Neural crest cell (in vitro differentiated cells): ENCODE measurements around the gene CPE. TPM values are rescaled to one million over a fixed set of nuclear protein-coding genes. Genes with fewer than 3 reads are reported as not detected.
A peak's percentile ranks its signal among the peaks of the same experiment; 100 is the strongest.

Experiments used
- DNase-seq: peaks from one replicate; pipeline ENCODE4 v3.0.0; 2021; ENCODE audit warnings: low read depth, mixed read lengths, low spot score
- H3K27ac Mint-ChIP-seq: one replicate; pipeline ENCODE4 v1.8.0; 2021; ENCODE audit warnings: mild to moderate bottlenecking, mixed read lengths; ENCODE audit not compliant: unreplicated experiment
- H3K27me3 Mint-ChIP-seq: 2 replicates; pipeline ENCODE4 v1.8.0; 2021; ENCODE audit warnings: low read depth, mild to moderate bottlenecking, mixed read lengths
- H3K36me3 Mint-ChIP-seq: 2 replicates; pipeline ENCODE4 v1.8.0; 2021; ENCODE audit warnings: low read depth, mild to moderate bottlenecking, mixed read lengths
- H3K4me1 Mint-ChIP-seq: 2 replicates; pipeline ENCODE4 v1.8.0; 2021; ENCODE audit warnings: mixed read lengths
- H3K4me3 Mint-ChIP-seq: one replicate; pipeline ENCODE4 v1.8.0; 2021; ENCODE audit warnings: mild to moderate bottlenecking, mixed read lengths
- H3K9me3 Mint-ChIP-seq: 2 replicates; pipeline ENCODE4 v1.8.0; 2021; ENCODE audit warnings: mixed read lengths
- CTCF ChIP-seq: fragments of 200-600 bp; sonication (generic); conservative IDR thresholded peaks from 2 replicates; pipeline ENCODE4 v1.5.0; 2021; ENCODE audit warnings: antibody characterized with exemption, mild to moderate bottlenecking
- total RNA-seq: library from RNA; stranded (reverse); gene quantifications from 2 replicates; pipeline ENCODE4 v1.2.1, GENCODE V29; 2021

The CPE gene
- total RNA-seq, 1 donor from 2014 or later: 65.2 TPM

GRCh38 chr4:165439981-165440380 is 61.2 kb downstream of the CPE start:
- DNase-seq: no peak
- H3K27ac Mint-ChIP-seq: no peak overlapping the region
- no peaks in the 10 kb centered on the region for H3K36me3 Mint-ChIP-seq
- H3K4me3 Mint-ChIP-seq: no peak overlapping the region
- no peaks in the 10 kb centered on the region for H3K9me3 Mint-ChIP-seq
- H3K27me3 Mint-ChIP-seq: no peaks in the 10 kb centered on the region
- peaks cover 11% of the 10 kb centered on the region for H3K4me1 Mint-ChIP-seq
- TF ChIP-seq CTCF: no peak

GRCh38 chr4:165440415-165441158 is 61.8 kb downstream of the CPE start:
- H3K4me1 Mint-ChIP-seq: peaks cover 11% of the 10 kb centered on the region
- no peak for DNase-seq
- H3K27me3 Mint-ChIP-seq: no peaks in the 10 kb centered on the region
- H3K4me3 Mint-ChIP-seq: no peak overlapping the region
- no peak overlapping the region for H3K27ac Mint-ChIP-seq
- H3K36me3 Mint-ChIP-seq: no peaks in the 10 kb centered on the region
- TF ChIP-seq CTCF: no peak
- H3K9me3 Mint-ChIP-seq: no peaks in the 10 kb centered on the region

- no peak for TF ChIP-seq CTCF
- Mint-ChIP-seq H3K27me3 (no peaks in the 10 kb centered on the region), H3K27ac (no peak overlapping the region), H3K9me3 (peaks cover under 1% of the 10 kb centered on the region), H3K4me1 (peaks cover 11% of the 10 kb centered on the region), H3K4me3 (no peak overlapping the region), H3K36me3 (no peaks in the 10 kb centered on the region)
- DNase-seq: no peak
Measured at GRCh38 chr4:165443276-165443675, 64.5 kb downstream of the CPE start.

GRCh38 chr4:165448700-165449099 is 69.9 kb downstream of the CPE start:
- no peaks in the 10 kb centered on the region for H3K36me3 Mint-ChIP-seq
- no peak overlapping the region for H3K27ac Mint-ChIP-seq
- no peak for DNase-seq
- no peak overlapping the region for H3K4me3 Mint-ChIP-seq
- H3K9me3 Mint-ChIP-seq: peaks cover 4% of the 10 kb centered on the region
- no peaks in the 10 kb centered on the region for H3K4me1 Mint-ChIP-seq
- no peak for TF ChIP-seq CTCF
- H3K27me3 Mint-ChIP-seq: no peaks in the 10 kb centered on the region

- Mint-ChIP-seq H3K4me1 (no peaks in the 10 kb centered on the region), H3K27ac (peak overlapping the region; percentile 1), H3K36me3 (no peaks in the 10 kb centered on the region)
Measured at GRCh38 chr4:165449333-165449732, 70.5 kb downstream of the CPE start.

More at GRCh38 chr4:165449333-165449732, 70.5 kb downstream of the CPE start:
- Mint-ChIP-seq H3K4me3 (no peak overlapping the region), H3K27me3 (no peaks in the 10 kb centered on the region), H3K9me3 (peaks cover 4% of the 10 kb centered on the region)
- DNase-seq: no peak
- no peak for TF ChIP-seq CTCF
